Kidney (tissue), 14 donors: ENCODE measurements around the gene ZCCHC14. TPM values are rescaled to one million over a fixed set of nuclear protein-coding genes. Genes with fewer than 3 reads are reported as not detected.

Experiments
- DNase-seq, 5 donors: peaks; one replicate each; pipeline ENCODE4 v3.0.0-alpha.2; 2013 to 2020
- FAIRE-seq: peaks from 2 replicates; lab custom pipeline; 2012; peaks lifted over from hg19 to GRCh38; lab: Jason Lieb, UNC
- H3K27ac ChIP-seq, 2 donors: one replicate each; pipeline ENCODE4 v1.7.0; 2013; ENCODE audit warnings: low read depth in 2 of 2, low read length in 2 of 2, inconsistent platforms in 1 of 2
- H3K27me3 ChIP-seq: one replicate; pipeline ENCODE4 v1.7.1; 2013; ENCODE audit warnings: low read length, inconsistent platforms; ENCODE audit not compliant: control insufficient read depth, insufficient read depth
- H3K36me3 ChIP-seq, 3 donors: one replicate each; pipeline versions ENCODE4 v1.7.0 to v1.7.1; 2013; ENCODE audit warnings: low read length in 3 of 3, control low read depth in 1 of 3, inconsistent platforms in 1 of 3; ENCODE audit not compliant: insufficient read depth in 3 of 3, control insufficient read depth in 2 of 3
- H3K4me1 ChIP-seq, 3 donors: one replicate each; pipeline versions ENCODE4 v1.7.0 to v1.7.1; 2013; ENCODE audit warnings: low read length in 3 of 3, inconsistent platforms in 1 of 3, low read depth in 1 of 3; ENCODE audit not compliant: control insufficient read depth in 2 of 3, insufficient read depth in 2 of 3
- H3K4me3 ChIP-seq, 3 donors: one replicate each; pipeline versions ENCODE4 v1.7.0 to v1.8.1; 2013; ENCODE audit warnings: low read length in 3 of 3, control low read depth in 1 of 3, inconsistent platforms in 1 of 3
- H3K9ac ChIP-seq, 3 donors: one replicate each; pipeline versions ENCODE4 v1.7.0 to v1.7.1; 2013; ENCODE audit warnings: low read length in 3 of 3, control low read depth in 1 of 3, inconsistent platforms in 1 of 3
- H3K9me3 ChIP-seq, 3 donors: one replicate each; pipeline versions ENCODE4 v1.7.0 to v1.7.1; 2013; ENCODE audit warnings: low read length in 3 of 3, control low read depth in 1 of 3, inconsistent platforms in 1 of 3; ENCODE audit not compliant: control insufficient read depth in 2 of 3, insufficient read depth in 1 of 3
- intact Hi-C: fragments of 100-400 bp; cut with DNase I; formaldehyde crosslinking; loops from one replicate; pipeline ENCODE4 v1.11.1; 2022
- polyA plus RNA-seq: library from polyadenylated mRNA; stranded (reverse); fragments of 350-450 nt; fragmentation: Illumina TruSeq; extraction: RNeasy Lipid Tissue Mini Kit (QIAGEN cat#74804); gene quantifications from one replicate; pipeline ENCODE4 v1.2.3, GENCODE V29; 2014; ENCODE audit warnings: low read depth, low replicate concordance; ENCODE audit not compliant: insufficient read depth
- total RNA-seq: library from RNA; stranded (reverse); fragmentation: NEBNext Ultra II Directional; extraction: Animal tissue kit (Norgen Biotek cat#: 25700); gene quantifications from one replicate; pipeline ENCODE4 v1.2.1, GENCODE V29; 2021
- TF ChIP-seq, protein P1 (sequence below): IDR thresholded peaks from 3 replicates; pipeline ENCODE4 v1.5.1; 2012; ENCODE audit warnings: mild to moderate bottlenecking, moderate library complexity, borderline replicate concordance; ENCODE audit not compliant: insufficient read depth; ENCODE audit errors: extremely low read depth
- donor health status: control.
- donor health status: control.
- donor health status: control.
- donor health status: control.
- donor health status: control.
- donor health status: DM: yes; HTN: yes; CAD: no.
- donor health status: Normal renal cell carcinoma (clear cell type).

ZCCHC14 gene
- total and polyA plus RNA-seq, 2 donors from 2014 or later = 6.4 to 32.8 TPM

DNA sequence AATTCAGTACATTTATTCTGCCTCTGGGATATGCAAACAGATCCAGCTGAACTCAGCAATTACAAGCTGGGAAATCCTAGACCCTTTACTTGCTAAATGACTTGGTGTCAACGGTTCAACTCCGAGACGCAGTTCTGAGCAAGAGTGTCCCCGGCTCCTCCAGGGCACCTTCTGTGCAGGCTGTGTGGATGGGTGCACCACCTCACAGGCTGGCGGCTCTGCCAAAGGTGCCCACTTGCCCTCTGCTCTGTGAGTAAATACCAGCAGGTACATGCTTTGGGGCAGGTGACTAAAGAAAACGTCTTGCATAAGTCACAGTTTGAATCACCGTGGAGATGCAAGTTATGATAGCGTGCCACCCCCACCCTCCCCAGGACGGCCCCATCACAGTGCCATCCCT, 77.4 kb downstream of the ZCCHC14 start:
- H3K27me3 ChIP-seq = no peaks in the 10 kb centered on the region
- no peaks in the 10 kb centered on the region for H3K9me3 ChIP-seq
- H3K9ac ChIP-seq = no peak overlapping the region
- intact Hi-C loops = no loop called here
- peaks cover 2 to 66% (median 31%) of the 10 kb centered on the region in 3 donors for H3K36me3 ChIP-seq
- no peak for FAIRE-seq
- no peak overlapping the region for H3K27ac ChIP-seq
- DNase-seq = no peak
- H3K4me1 ChIP-seq = no peaks in the 10 kb centered on the region
- no peak overlapping the region for H3K4me3 ChIP-seq
- TF ChIP-seq, protein P1, sequence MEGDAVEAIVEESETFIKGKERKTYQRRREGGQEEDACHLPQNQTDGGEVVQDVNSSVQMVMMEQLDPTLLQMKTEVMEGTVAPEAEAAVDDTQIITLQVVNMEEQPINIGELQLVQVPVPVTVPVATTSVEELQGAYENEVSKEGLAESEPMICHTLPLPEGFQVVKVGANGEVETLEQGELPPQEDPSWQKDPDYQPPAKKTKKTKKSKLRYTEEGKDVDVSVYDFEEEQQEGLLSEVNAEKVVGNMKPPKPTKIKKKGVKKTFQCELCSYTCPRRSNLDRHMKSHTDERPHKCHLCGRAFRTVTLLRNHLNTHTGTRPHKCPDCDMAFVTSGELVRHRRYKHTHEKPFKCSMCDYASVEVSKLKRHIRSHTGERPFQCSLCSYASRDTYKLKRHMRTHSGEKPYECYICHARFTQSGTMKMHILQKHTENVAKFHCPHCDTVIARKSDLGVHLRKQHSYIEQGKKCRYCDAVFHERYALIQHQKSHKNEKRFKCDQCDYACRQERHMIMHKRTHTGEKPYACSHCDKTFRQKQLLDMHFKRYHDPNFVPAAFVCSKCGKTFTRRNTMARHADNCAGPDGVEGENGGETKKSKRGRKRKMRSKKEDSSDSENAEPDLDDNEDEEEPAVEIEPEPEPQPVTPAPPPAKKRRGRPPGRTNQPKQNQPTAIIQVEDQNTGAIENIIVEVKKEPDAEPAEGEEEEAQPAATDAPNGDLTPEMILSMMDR = no peak

DNA sequence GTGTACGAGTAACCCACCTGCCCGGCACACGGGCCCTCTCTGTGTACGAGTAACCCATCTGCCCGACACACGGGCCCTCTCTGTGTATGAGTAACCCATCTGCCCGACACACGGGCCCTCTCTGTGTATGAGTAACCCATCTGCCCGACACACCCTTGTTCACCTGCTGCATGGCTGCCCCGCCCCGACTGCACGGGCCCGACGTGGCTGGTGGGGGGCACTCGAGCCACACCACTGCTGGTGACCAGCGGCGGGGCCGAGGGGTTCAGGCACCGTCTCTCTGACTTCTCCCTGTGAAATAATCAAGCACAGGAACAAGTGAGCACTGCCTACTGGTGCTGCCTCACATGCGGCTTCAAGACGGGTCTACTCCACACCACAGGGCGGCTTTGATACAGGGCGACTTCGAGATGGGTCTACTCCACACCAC, 78.6 kb downstream of the ZCCHC14 start:
- DNase-seq (no peak), FAIRE-seq (no peak)
- peaks cover 2 to 67% (median 31%) of the 10 kb centered on the region in 3 donors for H3K36me3 ChIP-seq
- intact Hi-C loops = no loop called here
- H3K9ac ChIP-seq = no peak overlapping the region
- no peak overlapping the region for H3K27ac ChIP-seq
- no peak overlapping the region for H3K4me3 ChIP-seq
- no peaks in the 10 kb centered on the region for H3K27me3 ChIP-seq
- TF ChIP-seq, protein P1 = no peak
- H3K4me1 ChIP-seq = no peaks in the 10 kb centered on the region
- H3K9me3 ChIP-seq = no peaks in the 10 kb centered on the region

DNA sequence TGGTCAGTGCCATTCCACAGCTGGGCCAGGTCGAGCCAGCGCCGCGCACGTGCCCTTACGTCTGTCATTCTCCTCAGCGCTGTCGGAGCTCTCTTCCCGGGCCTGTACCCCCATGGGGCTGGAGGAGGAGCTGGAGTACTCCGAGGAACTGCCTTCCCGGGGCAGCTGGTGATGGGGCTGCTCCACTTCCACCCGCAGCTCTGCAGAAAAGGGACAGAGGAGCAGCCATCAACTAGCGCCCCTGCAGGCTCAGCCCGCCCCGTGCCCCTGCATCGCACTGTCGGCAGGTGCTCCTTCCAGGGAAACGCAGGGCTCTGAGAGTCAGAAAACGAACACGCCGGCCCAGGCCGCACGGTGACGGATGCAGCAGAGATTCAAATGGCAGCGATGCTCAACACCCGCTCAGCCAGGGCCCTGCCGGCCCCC, 79.8 kb downstream of the ZCCHC14 start:
- Histone ChIP-seq H3K27me3 (no peaks in the 10 kb centered on the region), H3K4me3 (no peak overlapping the region), H3K36me3 (peaks cover 2 to 69% (median 31%) of the 10 kb centered on the region in 3 donors), H3K4me1 (peaks cover 0 to 3% (median 0%) of the 10 kb centered on the region in 3 donors), H3K9me3 (no peaks in the 10 kb centered on the region), H3K27ac (no peak overlapping the region), H3K9ac (no peak overlapping the region)
- TF ChIP-seq, protein P1 = no peak
- no peak for FAIRE-seq
- intact Hi-C loops = no loop called here
- no peak for DNase-seq
